ENCODE measurements around the gene GATD1.
A peak's percentile ranks its signal among the peaks of the same experiment; 100 is the strongest.

Gene GATD1

GRCh38 chr11:733072-733471 lies 44.2 kb downstream of the GATD1 start:
- Histone ChIP-seq H3K9ac (ENCODE audit: insufficient read length, low read depth) (no peak overlapping the region), H3K4me3 (ENCODE audit: insufficient read length, low read depth) (no peak overlapping the region), H3K9me3 (ENCODE audit: insufficient read depth, low read length) (no peaks in the 10 kb centered on the region), H3K4me1 (ENCODE audit: insufficient read depth, insufficient read length) (peaks cover 8% of the 10 kb centered on the region), H3K27me3 (ENCODE audit: insufficient read depth, insufficient read length) (no peaks in the 10 kb centered on the region), H3K36me3 (ENCODE audit: insufficient read depth, insufficient read length, low read length) (no peaks in the 10 kb centered on the region)
- TF ChIP-seq ZNF274 (IDR thresholded peaks at IDR 0.05; ENCODE audit: low read depth, low read length) (no peak), YY1 (IDR thresholded peaks at IDR 0.05; ENCODE audit: insufficient read depth, insufficient read length) (no peak), SUZ12 (IDR thresholded peaks at IDR 0.05; ENCODE audit: extremely low read depth, insufficient read depth, insufficient read length) (no peak)
- DNase-seq (ENCODE audit: low read depth, low spot score), result no peak

DNA sequence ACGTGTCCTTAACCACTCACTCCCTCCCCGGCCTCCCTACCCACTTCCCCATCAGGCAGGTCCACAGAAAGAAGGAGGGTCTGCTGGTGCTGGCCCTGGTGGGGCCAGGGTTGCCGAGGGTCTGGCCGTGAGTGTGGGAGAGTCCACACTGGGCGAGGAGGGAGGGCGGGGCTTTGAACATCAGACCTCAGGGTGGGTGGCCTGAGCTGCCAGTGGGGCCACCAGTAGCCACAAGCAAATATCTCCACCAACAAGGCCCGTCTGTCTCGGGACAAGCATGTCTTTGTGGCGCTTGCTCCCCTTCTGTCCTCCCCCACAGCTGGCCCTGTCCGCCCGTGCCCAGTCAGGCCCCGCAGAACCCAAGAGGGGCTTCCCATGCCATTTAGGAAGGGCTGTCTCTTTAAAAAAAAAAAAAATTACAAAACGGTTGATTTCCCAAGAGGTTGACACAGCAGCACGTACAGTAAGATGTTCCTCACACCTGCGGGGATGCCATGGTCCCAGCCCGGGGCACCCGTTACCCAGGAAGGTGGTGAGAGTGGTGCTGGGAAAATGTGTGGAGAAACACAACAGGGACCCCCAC lies 47.7 kb downstream of the GATD1 start:
- Histone ChIP-seq H3K9me3 (ENCODE audit: insufficient read depth, low read length) (no peaks in the 10 kb centered on the region), H3K27me3 (ENCODE audit: insufficient read depth, insufficient read length) (peaks cover 7% of the 10 kb centered on the region), H3K36me3 (ENCODE audit: insufficient read depth, insufficient read length, low read length) (peaks cover 21% of the 10 kb centered on the region), H3K9ac (ENCODE audit: insufficient read length, low read depth) (no peak overlapping the region), H3K4me3 (ENCODE audit: insufficient read length, low read depth) (no peak overlapping the region), H3K4me1 (ENCODE audit: insufficient read depth, insufficient read length) (peaks cover 12% of the 10 kb centered on the region)
- no peak for DNase-seq (ENCODE audit: low read depth, low spot score)
- no peak for TF ChIP-seq YY1 (IDR thresholded peaks at IDR 0.05; ENCODE audit: insufficient read depth, insufficient read length)

- H3K9me3 ChIP-seq (ENCODE audit: insufficient read depth, low read length), result no peaks in the 10 kb centered on the region
- H3K36me3 ChIP-seq (ENCODE audit: insufficient read depth, insufficient read length, low read length), result peaks cover 27% of the 10 kb centered on the region
- H3K27me3 ChIP-seq (ENCODE audit: insufficient read depth, insufficient read length), result peaks cover 7% of the 10 kb centered on the region
- no peak overlapping the region for H3K9ac ChIP-seq (ENCODE audit: insufficient read length, low read depth)
- no peak overlapping the region for H3K4me3 ChIP-seq (ENCODE audit: insufficient read length, low read depth)
- no peak for DNase-seq (ENCODE audit: low read depth, low spot score)
- TF ChIP-seq SUZ12 (IDR thresholded peaks at IDR 0.05; ENCODE audit: extremely low read depth, insufficient read depth, insufficient read length) (no peak), ZNF274 (IDR thresholded peaks at IDR 0.05; ENCODE audit: low read depth, low read length) (no peak), YY1 (IDR thresholded peaks at IDR 0.05; ENCODE audit: insufficient read depth, insufficient read length) (no peak)
- peaks cover 17% of the 10 kb centered on the region for H3K4me1 ChIP-seq (ENCODE audit: insufficient read depth, insufficient read length)
Observed at GRCh38 chr11:728901-729491, 48.3 kb downstream of the GATD1 start.

GRCh38 chr11:727859-728748 lies 49.2 kb downstream of the GATD1 start:
- H3K9ac ChIP-seq (ENCODE audit: insufficient read length, low read depth), result peak overlapping the region; percentile 67
- H3K27me3 ChIP-seq (ENCODE audit: insufficient read depth, insufficient read length), result peaks cover 7% of the 10 kb centered on the region
- H3K4me3 ChIP-seq (ENCODE audit: insufficient read length, low read depth), result no peak overlapping the region
- no peaks in the 10 kb centered on the region for H3K9me3 ChIP-seq (ENCODE audit: insufficient read depth, low read length)
- peaks cover 31% of the 10 kb centered on the region for H3K36me3 ChIP-seq (ENCODE audit: insufficient read depth, insufficient read length, low read length)
- H3K4me1 ChIP-seq (ENCODE audit: insufficient read depth, insufficient read length), result peaks cover 17% of the 10 kb centered on the region
- no peak for TF ChIP-seq SUZ12 (IDR thresholded peaks at IDR 0.05; ENCODE audit: extremely low read depth, insufficient read depth, insufficient read length)
- TF ChIP-seq YY1 (IDR thresholded peaks at IDR 0.05; ENCODE audit: insufficient read depth, insufficient read length), result no peak
- no peak for TF ChIP-seq ZNF274 (IDR thresholded peaks at IDR 0.05; ENCODE audit: low read depth, low read length)
- peak; percentile 57 for DNase-seq (ENCODE audit: low read depth, low spot score)

GRCh38 chr11:727281-727701 lies 50.0 kb downstream of the GATD1 start:
- Histone ChIP-seq H3K4me3 (ENCODE audit: insufficient read length, low read depth) (no peak overlapping the region), H3K9me3 (ENCODE audit: insufficient read depth, low read length) (no peaks in the 10 kb centered on the region), H3K4me1 (ENCODE audit: insufficient read depth, insufficient read length) (peaks cover 17% of the 10 kb centered on the region), H3K9ac (ENCODE audit: insufficient read length, low read depth) (no peak overlapping the region), H3K27me3 (ENCODE audit: insufficient read depth, insufficient read length) (peaks cover 7% of the 10 kb centered on the region), H3K36me3 (ENCODE audit: insufficient read depth, insufficient read length, low read length) (peaks cover 33% of the 10 kb centered on the region)
- DNase-seq (ENCODE audit: low read depth, low spot score), result no peak
- TF ChIP-seq ZNF274 (IDR thresholded peaks at IDR 0.05; ENCODE audit: low read depth, low read length), result no peak

DNA sequence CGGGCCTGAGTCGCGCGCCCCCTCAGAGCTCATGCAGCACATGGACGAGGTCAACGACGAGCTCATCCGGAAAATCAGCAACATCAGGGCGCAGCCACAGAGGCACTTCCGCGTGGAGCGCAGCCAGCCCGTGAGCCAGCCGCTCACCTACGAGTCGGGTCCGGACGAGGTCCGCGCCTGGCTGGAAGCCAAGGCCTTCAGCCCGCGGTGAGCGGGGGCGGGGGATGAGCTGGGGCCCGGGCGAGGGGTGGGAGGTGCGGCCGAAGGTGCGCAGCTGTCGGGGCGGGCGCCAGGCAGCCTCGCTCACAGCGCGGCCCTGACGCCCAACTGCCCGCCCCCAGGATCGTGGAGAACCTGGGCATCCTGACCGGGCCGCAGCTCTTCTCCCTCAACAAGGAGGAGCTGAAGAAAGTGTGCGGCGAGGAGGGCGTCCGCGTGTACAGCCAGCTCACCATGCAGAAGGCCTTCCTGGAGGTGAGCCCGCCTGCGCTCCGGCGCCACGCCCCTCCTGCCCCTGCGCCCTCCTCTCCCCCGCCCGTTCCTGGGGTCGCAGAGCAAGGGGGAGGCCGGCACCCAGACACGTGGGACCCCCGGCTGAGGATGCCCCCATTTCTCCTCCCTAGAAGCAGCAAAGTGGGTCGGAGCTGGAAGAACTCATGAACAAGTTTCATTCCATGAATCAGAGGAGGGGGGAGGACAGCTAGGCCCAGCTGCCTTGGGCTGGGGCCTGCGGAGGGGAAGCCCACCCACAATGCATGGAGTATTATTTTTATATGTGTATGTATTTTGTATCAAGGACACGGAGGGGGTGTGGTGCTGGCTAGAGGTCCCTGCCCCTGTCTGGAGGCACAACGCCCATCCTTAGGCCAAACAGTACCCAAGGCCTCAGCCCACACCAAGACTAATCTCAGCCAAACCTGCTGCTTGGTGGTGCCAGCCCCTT lies 50.7 kb downstream of the GATD1 start:
- Histone ChIP-seq H3K9ac (ENCODE audit: insufficient read length, low read depth) (no peak overlapping the region), H3K36me3 (ENCODE audit: insufficient read depth, insufficient read length, low read length) (peaks cover 40% of the 10 kb centered on the region), H3K9me3 (ENCODE audit: insufficient read depth, low read length) (no peaks in the 10 kb centered on the region), H3K4me1 (ENCODE audit: insufficient read depth, insufficient read length) (peaks cover 17% of the 10 kb centered on the region), H3K27me3 (ENCODE audit: insufficient read depth, insufficient read length) (peaks cover 7% of the 10 kb centered on the region), H3K4me3 (ENCODE audit: insufficient read length, low read depth) (no peak overlapping the region)
- TF ChIP-seq YY1 (IDR thresholded peaks at IDR 0.05; ENCODE audit: insufficient read depth, insufficient read length), result no peak
- no peak for TF ChIP-seq ZNF274 (IDR thresholded peaks at IDR 0.05; ENCODE audit: low read depth, low read length)
- no peak for TF ChIP-seq SUZ12 (IDR thresholded peaks at IDR 0.05; ENCODE audit: extremely low read depth, insufficient read depth, insufficient read length)
- DNase-seq (ENCODE audit: low read depth, low spot score), result no peak

Data from NT2/D1 (cell line).